HUES6 (cell line): ENCODE results near the gene CAMK1D.

Experiments used
- H3K27ac ChIP-seq: 2 replicates; pipeline ENCODE4 v1.7.0; 2013; ENCODE audit warnings: low read depth, mild to moderate bottlenecking, low read length, inconsistent platforms
- H3K27me3 ChIP-seq: 2 replicates; pipeline ENCODE4 v1.6.1; 2013; ENCODE audit warnings: low read length; ENCODE audit not compliant: control insufficient read depth, insufficient read depth
- H3K36me3 ChIP-seq: 2 replicates; pipeline ENCODE4 v1.6.1; 2013; ENCODE audit warnings: low read length; ENCODE audit not compliant: control insufficient read depth, insufficient read depth
- H3K4me1 ChIP-seq: 2 replicates; pipeline ENCODE4 v1.6.1; 2013; ENCODE audit warnings: low read length; ENCODE audit not compliant: control insufficient read depth, insufficient read depth
- H3K4me3 ChIP-seq: 2 replicates; pipeline ENCODE4 v1.5.1; 2013; ENCODE audit warnings: low read depth, low read length
- H3K9ac ChIP-seq: one replicate; pipeline ENCODE4 v1.6.1; 2013; ENCODE audit warnings: mild to moderate bottlenecking, low read length
- H3K9me3 ChIP-seq: 2 replicates; pipeline ENCODE4 v1.6.1; 2013; ENCODE audit warnings: low read depth, low read length; ENCODE audit not compliant: control insufficient read depth, insufficient read depth

Gene CAMK1D

GRCh38 chr10:12622016-12622415, 272.7 kb downstream of the CAMK1D start:
- no peak overlapping the region for H3K27ac ChIP-seq
- no peak overlapping the region for H3K4me3 ChIP-seq
- H3K4me1 ChIP-seq, result no peaks in the 10 kb centered on the region
- H3K36me3 ChIP-seq, result no peaks in the 10 kb centered on the region
- no peaks in the 10 kb centered on the region for H3K9me3 ChIP-seq
- no peaks in the 10 kb centered on the region for H3K27me3 ChIP-seq
- H3K9ac ChIP-seq, result no peak overlapping the region

DNA sequence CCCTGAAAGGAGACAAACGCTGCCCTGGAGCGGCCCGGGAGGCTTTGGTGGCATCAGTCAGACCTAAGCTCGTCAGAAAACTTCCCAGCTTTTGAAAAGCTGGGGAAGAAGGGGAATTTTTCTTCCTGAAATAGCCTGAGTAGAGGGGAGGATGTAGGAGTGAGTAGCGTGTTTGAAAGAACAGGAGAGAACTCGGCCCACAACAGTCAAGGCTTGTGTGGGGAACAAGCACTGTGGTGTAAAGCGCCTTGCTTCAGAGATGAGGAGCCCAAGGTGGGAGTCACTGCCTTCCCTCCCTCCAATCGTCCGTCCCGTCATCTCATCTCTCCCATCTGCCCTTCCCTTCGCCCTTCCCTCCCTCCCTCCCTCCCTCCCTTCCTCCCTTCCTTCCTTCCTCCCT, 273.3 kb downstream of the CAMK1D start:
- Histone ChIP-seq H3K27me3 (no peaks in the 10 kb centered on the region), H3K36me3 (no peaks in the 10 kb centered on the region), H3K4me3 (no peak overlapping the region), H3K9ac (no peak overlapping the region), H3K4me1 (no peaks in the 10 kb centered on the region), H3K9me3 (no peaks in the 10 kb centered on the region), H3K27ac (no peak overlapping the region)

DNA sequence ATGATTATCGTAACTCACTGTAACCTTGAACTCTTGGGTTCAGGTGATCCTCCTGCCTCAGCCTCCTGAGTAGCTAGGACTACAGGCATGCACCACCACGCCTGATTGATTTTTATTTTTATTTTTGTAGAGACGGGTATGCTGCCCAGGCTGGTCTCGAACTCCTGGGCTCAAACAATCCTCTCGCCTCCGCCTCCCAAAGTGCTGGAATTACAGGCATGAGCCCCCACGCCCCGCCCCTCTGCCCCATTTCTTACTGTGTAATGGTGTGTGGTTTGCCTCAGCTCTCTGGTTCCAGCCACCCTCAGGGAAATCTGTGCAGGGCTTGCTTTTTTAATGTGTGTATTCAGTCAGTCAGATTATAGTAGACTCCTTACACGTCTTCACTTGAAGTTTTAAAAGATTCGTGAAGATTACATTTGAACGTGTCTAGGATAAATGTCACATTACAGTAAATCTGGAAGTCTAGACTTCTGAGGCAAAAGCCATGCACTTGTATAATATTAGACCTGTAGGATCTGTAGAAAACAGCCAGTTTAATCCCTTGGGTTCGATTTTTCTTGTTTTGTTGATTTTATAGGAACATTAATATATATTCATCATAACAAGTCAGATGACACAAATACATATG, 276.2 kb downstream of the CAMK1D start:
- Histone ChIP-seq H3K27me3 (no peaks in the 10 kb centered on the region), H3K4me3 (no peak overlapping the region), H3K36me3 (no peaks in the 10 kb centered on the region), H3K9ac (no peak overlapping the region), H3K4me1 (peaks cover 5% of the 10 kb centered on the region; the same call in 1 of the 2 replicates), H3K9me3 (peaks cover under 1% of the 10 kb centered on the region), H3K27ac (no peak overlapping the region)

- Histone ChIP-seq H3K27me3 (no peaks in the 10 kb centered on the region), H3K27ac (no peak overlapping the region), H3K9ac (no peak overlapping the region), H3K36me3 (no peaks in the 10 kb centered on the region), H3K4me3 (no peak overlapping the region), H3K9me3 (peaks cover 18% of the 10 kb centered on the region), H3K4me1 (peaks cover 5% of the 10 kb centered on the region; the same call in 1 of the 2 replicates)
These were observed 278.8 kb downstream of the CAMK1D start for GRCh38 chr10:12628153-12628552.

DNA sequence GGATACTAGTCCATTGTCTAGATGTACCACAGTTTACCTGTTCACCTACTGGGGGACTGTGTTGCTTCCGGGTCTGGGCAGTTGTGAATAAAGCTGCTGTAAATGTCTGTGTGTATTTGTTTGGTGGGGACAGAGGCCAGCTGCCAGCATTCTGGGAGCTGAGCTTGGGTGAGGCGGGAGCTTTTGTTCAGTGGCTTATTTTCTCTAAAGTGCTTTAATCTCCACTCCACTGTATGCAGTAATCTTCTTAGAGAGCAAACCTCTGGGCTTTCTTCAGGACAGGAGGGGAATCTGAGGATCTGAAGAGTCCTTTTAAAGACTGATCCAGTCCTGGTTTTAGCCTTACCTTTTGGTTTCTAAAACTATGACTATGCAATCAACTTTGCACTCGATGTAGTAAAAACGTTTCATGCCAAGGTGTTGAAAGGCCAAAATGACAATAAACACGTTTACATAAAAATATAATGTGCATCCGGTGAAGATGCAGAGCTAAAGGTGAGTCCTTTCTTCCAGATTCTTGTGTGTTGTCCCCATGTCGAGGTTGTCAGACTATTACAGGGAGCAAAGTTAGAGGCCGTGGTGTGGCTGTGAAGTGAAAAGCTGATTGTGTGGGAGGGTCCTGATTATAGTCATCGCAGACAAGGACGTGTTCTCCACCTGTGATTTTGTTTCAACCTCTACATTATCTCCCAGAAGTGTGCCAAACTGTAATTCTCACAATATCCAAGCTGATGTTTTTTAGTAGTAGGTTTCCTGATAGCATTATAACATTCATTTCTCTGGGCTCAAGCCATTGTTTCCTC, 279.8 kb downstream of the CAMK1D start:
- Histone ChIP-seq H3K27me3 (no peaks in the 10 kb centered on the region), H3K9me3 (peaks cover 18% of the 10 kb centered on the region), H3K27ac (no peak overlapping the region), H3K36me3 (no peaks in the 10 kb centered on the region), H3K9ac (no peak overlapping the region), H3K4me1 (peaks cover 5% of the 10 kb centered on the region; the same call in 1 of the 2 replicates), H3K4me3 (no peak overlapping the region)

- Histone ChIP-seq H3K27ac (no peak overlapping the region), H3K9ac (no peak overlapping the region)
These were observed 280.4 kb downstream of the CAMK1D start for GRCh38 chr10:12629767-12630165.

DNA sequence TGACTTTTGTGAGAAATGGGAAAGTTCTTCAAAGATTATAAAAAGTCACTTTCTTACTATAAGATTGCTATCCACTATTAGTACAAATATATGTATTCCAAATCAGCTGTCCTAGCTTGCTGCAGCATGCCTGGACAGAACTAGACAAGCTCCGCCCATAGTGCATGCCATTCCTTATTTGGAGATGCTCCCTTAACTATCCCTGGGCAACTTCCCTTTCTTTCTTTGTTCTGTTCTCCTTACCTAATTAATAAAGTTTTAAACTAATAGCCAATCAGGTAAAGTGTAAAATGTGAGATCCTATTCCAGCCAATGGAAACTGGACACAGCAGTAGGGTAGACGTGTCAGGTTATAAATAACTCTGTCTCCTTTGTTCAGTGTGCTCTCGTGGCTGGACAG, 281.9 kb downstream of the CAMK1D start:
- Histone ChIP-seq H3K4me1 (peaks cover 5% of the 10 kb centered on the region; the same call in 1 of the 2 replicates), H3K36me3 (no peaks in the 10 kb centered on the region), H3K27me3 (no peaks in the 10 kb centered on the region), H3K9me3 (peaks cover 18% of the 10 kb centered on the region), H3K9ac (no peak overlapping the region), H3K4me3 (no peak overlapping the region), H3K27ac (no peak overlapping the region)

More at GRCh38 chr10:12629767-12630165, 280.4 kb downstream of the CAMK1D start:
- H3K4me1 ChIP-seq, result peaks cover 5% of the 10 kb centered on the region; the same call in 1 of the 2 replicates
- no peak overlapping the region for H3K4me3 ChIP-seq
- peaks cover 18% of the 10 kb centered on the region for H3K9me3 ChIP-seq
- H3K27me3 ChIP-seq, result no peaks in the 10 kb centered on the region
- no peaks in the 10 kb centered on the region for H3K36me3 ChIP-seq

DNA sequence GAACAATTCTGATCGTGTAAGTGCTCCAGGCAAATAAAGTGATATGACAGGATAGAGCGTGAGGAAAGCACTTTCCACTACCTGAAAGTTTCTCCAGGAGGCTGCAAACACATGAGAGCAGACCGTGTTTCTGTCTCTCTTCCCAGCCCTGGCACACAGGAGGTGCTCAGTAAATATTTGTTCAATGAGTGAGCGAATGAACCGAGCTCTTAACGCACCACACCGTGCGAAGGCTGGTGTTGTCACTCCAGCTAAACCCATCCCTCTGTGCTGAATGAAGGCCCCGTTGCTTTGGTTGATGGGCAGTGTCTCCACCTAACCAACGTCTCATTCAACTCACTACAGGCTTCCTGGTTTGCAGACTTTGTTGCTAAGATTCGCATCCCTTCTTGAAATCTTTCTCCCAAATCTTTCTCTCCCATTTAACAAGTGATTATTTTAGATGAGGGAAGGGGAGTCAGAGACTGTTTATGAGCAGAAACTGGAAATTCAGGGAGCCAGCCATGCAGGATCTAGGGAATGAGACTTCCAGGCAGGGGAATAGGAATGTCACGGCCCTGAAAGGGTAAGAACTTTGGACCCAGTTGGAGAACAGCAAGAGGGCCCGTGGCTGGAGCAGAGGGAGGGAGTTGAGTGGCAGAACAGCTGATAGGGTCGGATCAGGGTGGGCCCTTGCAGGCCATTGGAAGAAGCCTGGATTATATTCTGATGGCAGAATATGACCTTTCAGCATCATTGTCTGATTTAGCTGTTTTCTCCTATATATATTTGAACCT, 282.6 kb downstream of the CAMK1D start:
- Histone ChIP-seq H3K36me3 (no peaks in the 10 kb centered on the region), H3K27ac (no peak overlapping the region), H3K9ac (no peak overlapping the region), H3K4me1 (peaks cover 5% of the 10 kb centered on the region; the same call in 1 of the 2 replicates), H3K27me3 (no peaks in the 10 kb centered on the region), H3K4me3 (no peak overlapping the region), H3K9me3 (peaks cover 18% of the 10 kb centered on the region)

DNA sequence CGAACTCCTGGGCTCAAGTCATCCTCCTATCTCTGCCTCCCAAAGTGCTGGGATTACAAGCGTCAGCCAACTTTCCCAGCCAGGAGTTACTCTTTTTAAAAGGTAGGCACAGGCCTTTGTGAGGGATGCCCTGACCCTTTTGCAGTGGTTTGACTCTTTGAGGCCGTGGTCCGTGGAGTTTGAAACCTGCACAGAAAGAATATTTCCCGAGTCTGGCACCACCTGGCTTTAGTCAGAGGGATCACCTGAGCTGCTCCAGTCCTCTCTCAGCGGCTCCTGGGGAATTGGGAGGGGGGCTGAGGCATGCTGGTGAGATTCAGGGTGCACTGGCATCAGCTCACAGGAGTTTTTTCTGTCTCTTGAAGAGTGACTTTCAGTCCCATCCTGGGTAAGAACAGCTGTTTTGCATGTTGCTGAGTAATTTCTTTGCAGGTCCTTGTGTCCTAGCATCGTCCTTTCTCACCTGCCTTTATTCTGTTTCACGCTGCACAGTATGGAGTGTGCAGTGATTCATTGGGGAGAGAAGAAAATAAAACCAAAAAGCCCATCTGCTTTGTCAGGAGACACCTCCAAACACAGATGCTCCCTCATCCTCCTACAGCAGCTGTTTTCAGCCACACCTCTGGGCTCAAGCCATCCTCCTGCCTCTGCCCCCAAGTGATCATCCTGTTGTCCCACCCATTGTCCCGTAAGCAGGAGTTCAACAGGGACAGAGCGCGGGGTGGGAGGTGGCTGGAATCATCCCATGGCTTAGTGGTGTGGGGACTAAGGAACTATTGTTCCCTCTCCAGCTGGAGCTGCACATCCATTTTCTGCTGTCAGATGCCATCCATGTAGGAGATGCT, 284.7 kb downstream of the CAMK1D start:
- no peak overlapping the region for H3K4me3 ChIP-seq
- H3K36me3 ChIP-seq, result no peaks in the 10 kb centered on the region
- peaks cover 24% of the 10 kb centered on the region for H3K4me1 ChIP-seq
- peaks cover 18% of the 10 kb centered on the region for H3K9me3 ChIP-seq
- no peak overlapping the region for H3K9ac ChIP-seq
- no peaks in the 10 kb centered on the region for H3K27me3 ChIP-seq
- no peak overlapping the region for H3K27ac ChIP-seq

- H3K27ac ChIP-seq, result no peak overlapping the region
- H3K4me3 ChIP-seq, result no peak overlapping the region
- H3K9me3 ChIP-seq, result peaks cover 18% of the 10 kb centered on the region
- H3K36me3 ChIP-seq, result no peaks in the 10 kb centered on the region
- H3K4me1 ChIP-seq, result peaks cover 19% of the 10 kb centered on the region
- no peak overlapping the region for H3K9ac ChIP-seq
- no peaks in the 10 kb centered on the region for H3K27me3 ChIP-seq
These were observed 285.2 kb downstream of the CAMK1D start for GRCh38 chr10:12634621-12634931.
